Esophagus squamous epithelium (tissue), 5 donors: Measurements from ENCODE around the gene STAT4. TPM values are rescaled to one million over a fixed set of nuclear protein-coding genes. Genes with fewer than 3 reads are reported as not detected.

Experiments used
- DNase-seq: peaks from one replicate; lab custom pipeline; 2025; lab: John Stamatoyannopoulos, UW
- H3K27ac ChIP-seq, 4 donors: fragments of 200-600 bp; sonication (generic); one replicate each; pipeline ENCODE4 v1.5.1; 2016 to 2019; ENCODE audit warnings: mild to moderate bottlenecking in 1 of 4
- H3K27me3 ChIP-seq, 4 donors: fragments of 200-600 bp; sonication (generic); 1 replicate in 3 of 4; 2 replicates in 1 of 4; pipeline versions ENCODE4 v1.5.1 to v1.6.0; 2017 to 2021; ENCODE audit warnings: antibody characterized with exemption in 1 of 4
- H3K36me3 ChIP-seq, 3 donors: fragments of 200-600 bp; sonication (generic); one replicate each; pipeline ENCODE4 v1.5.1; 2016 to 2019
- H3K4me1 ChIP-seq, 3 donors: fragments of 200-600 bp; sonication (generic); one replicate each; pipeline ENCODE4 v1.5.1; 2017 to 2019
- H3K4me3 ChIP-seq, 4 donors: fragments of 200-600 bp; sonication (generic); 1 replicate in 3 of 4; 2 replicates in 1 of 4; pipeline ENCODE4 v1.5.1; 2016 to 2019; ENCODE audit warnings: mild to moderate bottlenecking in 2 of 4, moderate library complexity in 1 of 4
- H3K9me3 ChIP-seq, 3 donors: fragments of 200-600 bp; sonication (generic); one replicate each; pipeline ENCODE4 v1.5.1; 2016 to 2019
- CTCF ChIP-seq, 6 experiments: fragments of 450-650 bp in 4 of 6; fragments of 200-600 bp in 2 of 6; sonication (generic) in 2 of 6; IDR thresholded peaks; one replicate each; pipeline ENCODE4 v1.5.1; 2016 to 2019; ENCODE audit warnings: antibody characterized with exemption in 6 of 6, mild to moderate bottlenecking in 4 of 6, moderate library complexity in 4 of 6
- POLR2A ChIP-seq, 4 donors: fragments of 450-650 bp; IDR thresholded peaks; one replicate each; pipeline ENCODE4 v1.6.1; 2017; ENCODE audit warnings: antibody characterized with exemption in 4 of 4, mild to moderate bottlenecking in 4 of 4, moderate library complexity in 3 of 4
- WGBS, 2 donors: methylation state at CpG; one replicate each; pipeline ENCODE4 v1.1.5; 2018; 5-methylcytosine and 5-hydroxymethylcytosine counted together
- intact Hi-C: fragments of 100-400 bp; cut with DNase I; formaldehyde crosslinking; loops from one replicate; pipeline ENCODE4 v1.15.0; 2022
- total RNA-seq, 4 donors: library from RNA; depleted of rRNA; stranded (reverse); fragments of >200 nt; gene quantifications; one replicate each; pipeline ENCODE4 v1.1.0, GENCODE V29; 2016
- donor health status: DM: yes; HTN: yes; CAD: no.

Gene STAT4
- total RNA-seq, 4 donors from 2014 or later: 0.47 to 3.2 (median 2.1) TPM

GRCh38 chr2:191173206-191173605, 22.4 kb upstream of the STAT4 start:
- WGBS, 2 donors: 76 to 92% methylated on average over 2 to 3 of the region's 3 CpGs
- Histone ChIP-seq H3K36me3 (no peaks in the 10 kb centered on the region), H3K4me1 (peaks cover 0 to 47% (median 17%) of the 10 kb centered on the region in 3 donors), H3K4me3 (no peak overlapping the region), H3K27ac (no peak overlapping the region), H3K9me3 (no peaks in the 10 kb centered on the region), H3K27me3 (no peaks in the 10 kb centered on the region)
- DNase-seq: no peak
- intact Hi-C loops: loop anchor here (10.0 kb wide), 1 partner anchor 52 kb away; no protein-coding TSS in a partner anchor
- no peak for TF ChIP-seq POLR2A (IDR thresholded peaks at IDR 0.05)
- TF ChIP-seq CTCF (IDR thresholded peaks at IDR 0.05): no peak

- H3K4me3 ChIP-seq: no peak overlapping the region
- 23 to 35% methylated on average over 2 of the region's 2 CpGs for WGBS, 2 donors
- no peaks in the 10 kb centered on the region for H3K9me3 ChIP-seq
- no peaks in the 10 kb centered on the region for H3K27me3 ChIP-seq
- H3K4me1 ChIP-seq: peaks cover 0 to 61% (median 26%) of the 10 kb centered on the region in 3 donors
- intact Hi-C loops: loop anchor here (10.0 kb wide), 1 partner anchor 53 kb away; no protein-coding TSS in a partner anchor
- peak overlapping the region in 3 of 4 donors; percentile 27 to 49 (median 49) for H3K27ac ChIP-seq
- no peak for TF ChIP-seq CTCF (IDR thresholded peaks at IDR 0.05)
- TF ChIP-seq POLR2A (IDR thresholded peaks at IDR 0.05): no peak
- DNase-seq: no peak
- no peaks in the 10 kb centered on the region for H3K36me3 ChIP-seq
Measured at GRCh38 chr2:191171708-191172355, 21.0 kb upstream of the STAT4 start.

GRCh38 chr2:191171286-191171685, 20.5 kb upstream of the STAT4 start:
- no peak for TF ChIP-seq CTCF (IDR thresholded peaks at IDR 0.05)
- no peak for TF ChIP-seq POLR2A (IDR thresholded peaks at IDR 0.05)
- intact Hi-C loops: loop anchor here (10.0 kb wide), 1 partner anchor 54 kb away; no protein-coding TSS in a partner anchor
- no peak overlapping the region for H3K4me3 ChIP-seq
- H3K36me3 ChIP-seq: no peaks in the 10 kb centered on the region
- peak overlapping the region in 3 of 4 donors; percentile 31 to 54 (median 49) for H3K27ac ChIP-seq
- H3K27me3 ChIP-seq: no peaks in the 10 kb centered on the region
- no peak for DNase-seq
- H3K4me1 ChIP-seq: peaks cover 0 to 66% (median 32%) of the 10 kb centered on the region in 3 donors
- WGBS, 2 donors: 24 to 51% methylated on average over 2 of the region's 2 CpGs
- H3K9me3 ChIP-seq: no peaks in the 10 kb centered on the region

- H3K4me1 ChIP-seq: peaks cover 0 to 71% (median 37%) of the 10 kb centered on the region in 3 donors
- 43 to 68% methylated on average over 3 of the region's 3 CpGs for WGBS, 2 donors
- no peak for DNase-seq
- H3K27ac ChIP-seq: peak overlapping the region in 1 of 4 donors; percentile 54
- no peaks in the 10 kb centered on the region for H3K9me3 ChIP-seq
- TF ChIP-seq POLR2A (IDR thresholded peaks at IDR 0.05) (no peak), CTCF (IDR thresholded peaks at IDR 0.05) (no peak)
- intact Hi-C loops: loop anchor here (10.0 kb wide), 1 partner anchor 54 kb away; no protein-coding TSS in a partner anchor
- H3K4me3 ChIP-seq: no peak overlapping the region
- no peaks in the 10 kb centered on the region for H3K36me3 ChIP-seq
- H3K27me3 ChIP-seq: no peaks in the 10 kb centered on the region
Measured at GRCh38 chr2:191170773-191171172, 20.0 kb upstream of the STAT4 start.

GRCh38 chr2:191170301-191170636, 19.5 kb upstream of the STAT4 start:
- Histone ChIP-seq H3K4me1 (peaks cover 0 to 76% (median 42%) of the 10 kb centered on the region in 3 donors), H3K36me3 (no peaks in the 10 kb centered on the region), H3K9me3 (no peaks in the 10 kb centered on the region), H3K27me3 (no peaks in the 10 kb centered on the region), H3K4me3 (no peak overlapping the region), H3K27ac (peak overlapping the region; percentile 17 to 68 (median 48))
- no peak for DNase-seq
- intact Hi-C loops: loop anchor here (10.0 kb wide), 1 partner anchor 55 kb away; no protein-coding TSS in a partner anchor
- WGBS, 2 donors: 67 to 73% methylated on average over 1 of the region's 1 CpG
- TF ChIP-seq CTCF (IDR thresholded peaks at IDR 0.05): no peak
- no peak for TF ChIP-seq POLR2A (IDR thresholded peaks at IDR 0.05)
